ENCODE results near the gene BHLHA9. TPM values are rescaled to one million over a fixed set of nuclear protein-coding genes. Genes with fewer than 3 reads are reported as not detected.
A peak's percentile ranks its signal among the peaks of the same experiment; 100 is the strongest.

BHLHA9 gene
- total RNA-seq, 1 donor from 2014 or later: not detected

GRCh38 chr17:1267471-1267943, 2.7 kb upstream of the BHLHA9 start:
- Histone ChIP-seq H3K27ac (peak overlapping the region; percentile 91), H3K4me1 (peaks cover 8% of the 10 kb centered on the region), H3K27me3 (ENCODE audit: low read depth) (peaks cover 34% of the 10 kb centered on the region), H3K36me3 (no peaks in the 10 kb centered on the region), H3K4me3 (peak overlapping the region; percentile 75), H3K9me3 (no peaks in the 10 kb centered on the region)
- TF ChIP-seq, protein P1, sequence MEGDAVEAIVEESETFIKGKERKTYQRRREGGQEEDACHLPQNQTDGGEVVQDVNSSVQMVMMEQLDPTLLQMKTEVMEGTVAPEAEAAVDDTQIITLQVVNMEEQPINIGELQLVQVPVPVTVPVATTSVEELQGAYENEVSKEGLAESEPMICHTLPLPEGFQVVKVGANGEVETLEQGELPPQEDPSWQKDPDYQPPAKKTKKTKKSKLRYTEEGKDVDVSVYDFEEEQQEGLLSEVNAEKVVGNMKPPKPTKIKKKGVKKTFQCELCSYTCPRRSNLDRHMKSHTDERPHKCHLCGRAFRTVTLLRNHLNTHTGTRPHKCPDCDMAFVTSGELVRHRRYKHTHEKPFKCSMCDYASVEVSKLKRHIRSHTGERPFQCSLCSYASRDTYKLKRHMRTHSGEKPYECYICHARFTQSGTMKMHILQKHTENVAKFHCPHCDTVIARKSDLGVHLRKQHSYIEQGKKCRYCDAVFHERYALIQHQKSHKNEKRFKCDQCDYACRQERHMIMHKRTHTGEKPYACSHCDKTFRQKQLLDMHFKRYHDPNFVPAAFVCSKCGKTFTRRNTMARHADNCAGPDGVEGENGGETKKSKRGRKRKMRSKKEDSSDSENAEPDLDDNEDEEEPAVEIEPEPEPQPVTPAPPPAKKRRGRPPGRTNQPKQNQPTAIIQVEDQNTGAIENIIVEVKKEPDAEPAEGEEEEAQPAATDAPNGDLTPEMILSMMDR (IDR thresholded peaks at IDR 0.05): no peak
- ATAC-seq (peak in 1 of 2 donors; percentile 18), DNase-seq (no peak)
- intact Hi-C loops (cut with DNase I): no loop called here

DNA sequence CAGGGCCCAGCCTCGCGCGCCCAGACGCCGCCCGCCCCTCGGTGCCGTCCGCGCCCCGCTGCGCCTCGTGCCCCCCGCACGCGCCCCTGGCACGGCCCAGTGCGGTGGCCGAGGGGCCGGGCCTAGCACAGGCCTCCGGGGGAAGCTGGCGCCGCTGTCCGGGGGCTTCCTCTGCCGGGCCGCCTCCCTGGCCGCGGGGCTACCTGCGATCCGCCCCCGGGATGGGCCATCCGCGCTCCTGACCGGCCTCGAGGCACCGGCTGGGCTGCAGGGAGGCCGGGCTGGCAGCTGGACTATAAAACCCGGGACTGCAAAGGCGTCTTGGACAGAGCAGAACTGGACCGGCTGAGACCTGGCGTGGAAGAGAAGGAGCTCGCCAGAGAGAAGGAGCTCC, 783 bp downstream of the BHLHA9 start:
- peaks cover 10% of the 10 kb centered on the region for H3K4me1 ChIP-seq
- DNase-seq (no peak), ATAC-seq (no peak)
- H3K27ac ChIP-seq: no peak overlapping the region
- H3K36me3 ChIP-seq: no peaks in the 10 kb centered on the region
- H3K27me3 ChIP-seq (ENCODE audit: low read depth): peaks cover 36% of the 10 kb centered on the region
- no peaks in the 10 kb centered on the region for H3K9me3 ChIP-seq
- no peak overlapping the region for H3K4me3 ChIP-seq
- TF ChIP-seq, protein P1 (IDR thresholded peaks at IDR 0.05): no peak
- intact Hi-C loops (cut with DNase I): no loop called here

GRCh38 chr17:1271441-1271840, 1.2 kb downstream of the BHLHA9 start:
- Histone ChIP-seq H3K4me3 (no peak overlapping the region), H3K27ac (no peak overlapping the region), H3K9me3 (no peaks in the 10 kb centered on the region), H3K36me3 (no peaks in the 10 kb centered on the region), H3K4me1 (peaks cover 14% of the 10 kb centered on the region), H3K27me3 (ENCODE audit: low read depth) (peaks cover 36% of the 10 kb centered on the region)
- ATAC-seq (no peak), DNase-seq (no peak)
- TF ChIP-seq, protein P1 (IDR thresholded peaks at IDR 0.05): no peak
- intact Hi-C loops (cut with DNase I): no loop called here

- Histone ChIP-seq H3K4me1 (peaks cover 9% of the 10 kb centered on the region), H3K27me3 (ENCODE audit: low read depth) (peaks cover 40% of the 10 kb centered on the region), H3K4me3 (no peak overlapping the region), H3K36me3 (no peaks in the 10 kb centered on the region), H3K9me3 (no peaks in the 10 kb centered on the region), H3K27ac (no peak overlapping the region)
- TF ChIP-seq, protein P1 (IDR thresholded peaks at IDR 0.05): no peak
- DNase-seq (no peak), ATAC-seq (no peak)
- intact Hi-C loops (cut with DNase I): no loop called here
Observed at GRCh38 chr17:1272701-1273100, 2.5 kb downstream of the BHLHA9 start.

GRCh38 chr17:1273492-1274244, 3.4 kb downstream of the BHLHA9 start:
- intact Hi-C loops (cut with DNase I): no loop called here
- TF ChIP-seq, protein P1 (IDR thresholded peaks at IDR 0.05): no peak
- no peaks in the 10 kb centered on the region for H3K9me3 ChIP-seq
- DNase-seq (no peak), ATAC-seq (no peak)
- H3K36me3 ChIP-seq: no peaks in the 10 kb centered on the region
- no peak overlapping the region for H3K4me3 ChIP-seq
- peaks cover 40% of the 10 kb centered on the region for H3K27me3 ChIP-seq (ENCODE audit: low read depth)
- H3K27ac ChIP-seq: no peak overlapping the region
- H3K4me1 ChIP-seq: peaks cover 6% of the 10 kb centered on the region
